ENCODE results near the gene EPHB1. TPM values are rescaled to one million over a fixed set of nuclear protein-coding genes. Genes with fewer than 3 reads are reported as not detected.

EPHB1 gene
- polyA plus RNA-seq, 1 of the 3 experiments (the other 2 are of a cell fraction), result 1.2 TPM

DNA sequence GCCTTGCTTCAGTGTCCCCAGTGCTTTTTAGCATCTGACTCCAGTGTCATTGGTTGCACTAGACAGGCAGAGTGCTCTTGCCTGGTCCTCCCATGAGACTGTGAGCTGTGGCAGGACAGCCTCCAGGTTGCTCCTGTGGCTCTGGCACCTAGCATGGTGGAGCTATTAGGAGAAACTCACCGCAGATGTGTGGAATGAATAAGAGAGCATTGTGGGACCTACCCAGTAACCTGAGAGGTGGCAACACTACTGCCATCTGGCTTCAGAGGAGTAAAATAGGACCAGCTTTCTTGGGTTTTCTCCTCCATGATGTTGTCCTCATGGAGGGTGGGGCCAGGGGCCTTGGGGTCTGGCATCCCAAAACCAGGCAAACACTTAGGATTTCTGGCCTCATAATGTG, 183.6 kb downstream of the EPHB1 start:
- Histone ChIP-seq H3K4me2 (no peak overlapping the region), H2AFZ (ENCODE audit: low read depth) (no peak overlapping the region), H3K4me3 (ENCODE audit: low read depth in 2 of 2, low read length in 1 of 2) (no peak overlapping the region), H4K20me1 (ENCODE audit: insufficient read depth) (no peaks in the 10 kb centered on the region), H3K9me3 (no peaks in the 10 kb centered on the region), H3K9ac (no peak overlapping the region), H3K27me3 (ENCODE audit: insufficient read depth) (no peaks in the 10 kb centered on the region), H3K36me3 (replicated peaks in 1 of 2; ENCODE audit: control insufficient read depth in 1 of 2, insufficient read depth in 2 of 2, low read length in 1 of 2) (no peaks in the 10 kb centered on the region), H3K9me2 (no peaks in the 10 kb centered on the region), H3K79me2 (ENCODE audit: insufficient read depth) (no peaks in the 10 kb centered on the region), H3K4me1 (ENCODE audit: control insufficient read depth in 1 of 2, insufficient read depth in 2 of 2, low read depth in 1 of 2, low read length in 1 of 2) (no peaks in the 10 kb centered on the region), H3F3A (replicated peaks; ENCODE audit: insufficient read depth) (no peaks in the 10 kb centered on the region), H3K27ac (ENCODE audit: low read depth in 2 of 2, low read length in 1 of 2) (no peak overlapping the region)
- ChIA-PET CTCF (interaction anchor here (1.0 to 1.6 kb wide), 3 partner anchors 15 to 191 kb away, joined by 3 to 5 read pairs (median 3); no protein-coding TSS in a partner anchor), POLR2A (no interaction called here)
- TF ChIP-seq FOXM1 (IDR thresholded peaks at IDR 0.05; ENCODE audit: low read depth) (no peak), TAF1 (IDR thresholded peaks at IDR 0.05; ENCODE audit: borderline replicate concordance, low read depth, low read length) (no peak), MEF2A (IDR thresholded peaks at IDR 0.05; ENCODE audit: borderline replicate concordance, low read depth) (no peak), CHD2 (IDR thresholded peaks at IDR 0.05; ENCODE audit: low read length, partially characterized antibody) (no peak), JUND (IDR thresholded peaks at IDR 0.05) (no peak), MXI1 (IDR thresholded peaks at IDR 0.05; ENCODE audit: low read depth, low read length) (no peak), GATA2 (CRISPR knock-in tag; IDR thresholded peaks at IDR 0.05) (no peak), IRF3 (IDR thresholded peaks at IDR 0.05; ENCODE audit: low read depth, low read length) (no peak), EP300 (IDR thresholded peaks at IDR 0.05; ENCODE audit: borderline replicate concordance in 1 of 2, low read depth in 1 of 2, low read length in 1 of 2) (no peak)
- TF ChIP-seq, protein P1, sequence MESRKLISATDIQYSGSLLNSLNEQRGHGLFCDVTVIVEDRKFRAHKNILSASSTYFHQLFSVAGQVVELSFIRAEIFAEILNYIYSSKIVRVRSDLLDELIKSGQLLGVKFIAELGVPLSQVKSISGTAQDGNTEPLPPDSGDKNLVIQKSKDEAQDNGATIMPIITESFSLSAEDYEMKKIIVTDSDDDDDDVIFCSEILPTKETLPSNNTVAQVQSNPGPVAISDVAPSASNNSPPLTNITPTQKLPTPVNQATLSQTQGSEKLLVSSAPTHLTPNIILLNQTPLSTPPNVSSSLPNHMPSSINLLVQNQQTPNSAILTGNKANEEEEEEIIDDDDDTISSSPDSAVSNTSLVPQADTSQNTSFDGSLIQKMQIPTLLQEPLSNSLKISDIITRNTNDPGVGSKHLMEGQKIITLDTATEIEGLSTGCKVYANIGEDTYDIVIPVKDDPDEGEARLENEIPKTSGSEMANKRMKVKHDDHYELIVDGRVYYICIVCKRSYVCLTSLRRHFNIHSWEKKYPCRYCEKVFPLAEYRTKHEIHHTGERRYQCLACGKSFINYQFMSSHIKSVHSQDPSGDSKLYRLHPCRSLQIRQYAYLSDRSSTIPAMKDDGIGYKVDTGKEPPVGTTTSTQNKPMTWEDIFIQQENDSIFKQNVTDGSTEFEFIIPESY (IDR thresholded peaks at IDR 0.05; ENCODE audit: borderline replicate concordance, low read depth), result no peak
- DNase-seq, result no peak
- 63% methylated on average over 1 of the region's 1 CpG for WGBS (ENCODE audit: low lambda C conversion rate)

- Histone ChIP-seq H3K27me3 (ENCODE audit: insufficient read depth) (no peaks in the 10 kb centered on the region), H3F3A (replicated peaks; ENCODE audit: insufficient read depth) (peaks cover 4% of the 10 kb centered on the region), H3K9me3 (no peaks in the 10 kb centered on the region), H3K36me3 (replicated peaks in 1 of 2; ENCODE audit: control insufficient read depth in 1 of 2, insufficient read depth in 2 of 2, low read length in 1 of 2) (no peaks in the 10 kb centered on the region), H2AFZ (ENCODE audit: low read depth) (no peak overlapping the region), H3K9me2 (no peaks in the 10 kb centered on the region), H3K9ac (no peak overlapping the region), H3K4me3 (ENCODE audit: low read depth in 2 of 2, low read length in 1 of 2) (no peak overlapping the region), H4K20me1 (ENCODE audit: insufficient read depth) (no peaks in the 10 kb centered on the region), H3K4me1 (ENCODE audit: control insufficient read depth in 1 of 2, insufficient read depth in 2 of 2, low read depth in 1 of 2, low read length in 1 of 2) (no peaks in the 10 kb centered on the region), H3K79me2 (ENCODE audit: insufficient read depth) (no peaks in the 10 kb centered on the region), H3K4me2 (no peak overlapping the region), H3K27ac (ENCODE audit: low read depth in 2 of 2, low read length in 1 of 2) (no peak overlapping the region)
- DNase-seq, result no peak
- ChIA-PET POLR2A (no interaction called here), CTCF (no interaction called here)
- TF ChIP-seq IRF3 (IDR thresholded peaks at IDR 0.05; ENCODE audit: low read depth, low read length) (no peak), NFIC (IDR thresholded peaks at IDR 0.05; ENCODE audit: borderline replicate concordance) (no peak), PBX3 (IDR thresholded peaks at IDR 0.05) (no peak), RCOR1 (IDR thresholded peaks at IDR 0.05; ENCODE audit: low read length) (no peak), FOXJ3 (CRISPR knock-in tag; IDR thresholded peaks at IDR 0.05) (no peak), NRF1 (IDR thresholded peaks at IDR 0.05; ENCODE audit: low read depth, low read length) (no peak), EZH2phosphoT487 (IDR thresholded peaks at IDR 0.05; ENCODE audit: borderline replicate concordance, low read depth) (no peak), RFX5 (IDR thresholded peaks at IDR 0.05; ENCODE audit: low read length) (no peak), YY1 (IDR thresholded peaks at IDR 0.05; ENCODE audit: low read depth) (no peak), JUND (IDR thresholded peaks at IDR 0.05) (no peak), FOXM1 (IDR thresholded peaks at IDR 0.05; ENCODE audit: low read depth) (no peak)
- TF ChIP-seq, protein P2, sequence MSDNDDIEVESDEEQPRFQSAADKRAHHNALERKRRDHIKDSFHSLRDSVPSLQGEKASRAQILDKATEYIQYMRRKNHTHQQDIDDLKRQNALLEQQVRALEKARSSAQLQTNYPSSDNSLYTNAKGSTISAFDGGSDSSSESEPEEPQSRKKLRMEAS (IDR thresholded peaks at IDR 0.05; ENCODE audit: low read depth), result no peak
- TF ChIP-seq, protein P3, sequence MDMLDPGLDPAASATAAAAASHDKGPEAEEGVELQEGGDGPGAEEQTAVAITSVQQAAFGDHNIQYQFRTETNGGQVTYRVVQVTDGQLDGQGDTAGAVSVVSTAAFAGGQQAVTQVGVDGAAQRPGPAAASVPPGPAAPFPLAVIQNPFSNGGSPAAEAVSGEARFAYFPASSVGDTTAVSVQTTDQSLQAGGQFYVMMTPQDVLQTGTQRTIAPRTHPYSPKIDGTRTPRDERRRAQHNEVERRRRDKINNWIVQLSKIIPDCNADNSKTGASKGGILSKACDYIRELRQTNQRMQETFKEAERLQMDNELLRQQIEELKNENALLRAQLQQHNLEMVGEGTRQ (IDR thresholded peaks at IDR 0.05; ENCODE audit: borderline replicate concordance, low read depth, low read length), result no peak
- WGBS (ENCODE audit: low lambda C conversion rate), result 61% methylated on average over 6 of the region's 6 CpGs
These were observed 191.0 kb downstream of the EPHB1 start for GRCh38 chr3:134985864-134986715.
